ENCODE measurements around the gene ZNF529.

The ZNF529 gene

GRCh38 chr19:36508325-36508724, 64.8 kb downstream of the ZNF529 start:
- no peak for DNase-seq (ENCODE audit: low read depth)

GRCh38 chr19:36501973-36502372, 71.1 kb downstream of the ZNF529 start:
- DNase-seq (ENCODE audit: low read depth): no peak

GRCh38 chr19:36497001-36497400, 76.1 kb downstream of the ZNF529 start:
- DNase-seq (ENCODE audit: low read depth): no peak

Data from iris pigment epithelial cell (primary cell).